Measurements from ENCODE around the gene CA5A.
"Not testable (repeated sequence)": the region's sequence is repeated elsewhere in the genome, so short reads cannot be mapped to it uniquely, and the experiment has no call there.

CA5A gene

DNA sequence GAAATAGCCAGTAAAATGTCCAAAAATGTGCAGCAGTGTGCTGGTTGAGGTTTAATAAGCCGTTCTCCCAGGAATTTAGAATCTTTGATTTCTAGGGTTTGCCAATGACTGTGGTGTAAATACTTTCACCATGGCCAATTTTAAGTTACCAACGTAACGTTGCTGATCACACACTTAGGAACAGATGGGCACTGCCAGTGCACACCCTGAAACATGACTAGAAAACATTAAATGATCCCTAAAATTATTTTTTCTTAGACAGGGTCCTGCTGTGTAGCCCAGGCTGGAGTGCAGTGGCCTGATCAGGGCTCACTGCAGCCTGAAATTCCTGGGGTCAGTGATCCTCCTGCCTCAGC lies 3.2 kb downstream of the CA5A start:
- TF ChIP-seq, protein P1, sequence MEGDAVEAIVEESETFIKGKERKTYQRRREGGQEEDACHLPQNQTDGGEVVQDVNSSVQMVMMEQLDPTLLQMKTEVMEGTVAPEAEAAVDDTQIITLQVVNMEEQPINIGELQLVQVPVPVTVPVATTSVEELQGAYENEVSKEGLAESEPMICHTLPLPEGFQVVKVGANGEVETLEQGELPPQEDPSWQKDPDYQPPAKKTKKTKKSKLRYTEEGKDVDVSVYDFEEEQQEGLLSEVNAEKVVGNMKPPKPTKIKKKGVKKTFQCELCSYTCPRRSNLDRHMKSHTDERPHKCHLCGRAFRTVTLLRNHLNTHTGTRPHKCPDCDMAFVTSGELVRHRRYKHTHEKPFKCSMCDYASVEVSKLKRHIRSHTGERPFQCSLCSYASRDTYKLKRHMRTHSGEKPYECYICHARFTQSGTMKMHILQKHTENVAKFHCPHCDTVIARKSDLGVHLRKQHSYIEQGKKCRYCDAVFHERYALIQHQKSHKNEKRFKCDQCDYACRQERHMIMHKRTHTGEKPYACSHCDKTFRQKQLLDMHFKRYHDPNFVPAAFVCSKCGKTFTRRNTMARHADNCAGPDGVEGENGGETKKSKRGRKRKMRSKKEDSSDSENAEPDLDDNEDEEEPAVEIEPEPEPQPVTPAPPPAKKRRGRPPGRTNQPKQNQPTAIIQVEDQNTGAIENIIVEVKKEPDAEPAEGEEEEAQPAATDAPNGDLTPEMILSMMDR (IDR thresholded peaks at IDR 0.05; ENCODE audit: control insufficient read depth, insufficient read depth, low read depth, low read length, missing control alignments), result no peak
- H3K4me3 ChIP-seq (ENCODE audit: control insufficient read depth, low read depth, low read length), result no peak overlapping the region
- DNase-seq (ENCODE audit: low read depth), result no peak

DNA sequence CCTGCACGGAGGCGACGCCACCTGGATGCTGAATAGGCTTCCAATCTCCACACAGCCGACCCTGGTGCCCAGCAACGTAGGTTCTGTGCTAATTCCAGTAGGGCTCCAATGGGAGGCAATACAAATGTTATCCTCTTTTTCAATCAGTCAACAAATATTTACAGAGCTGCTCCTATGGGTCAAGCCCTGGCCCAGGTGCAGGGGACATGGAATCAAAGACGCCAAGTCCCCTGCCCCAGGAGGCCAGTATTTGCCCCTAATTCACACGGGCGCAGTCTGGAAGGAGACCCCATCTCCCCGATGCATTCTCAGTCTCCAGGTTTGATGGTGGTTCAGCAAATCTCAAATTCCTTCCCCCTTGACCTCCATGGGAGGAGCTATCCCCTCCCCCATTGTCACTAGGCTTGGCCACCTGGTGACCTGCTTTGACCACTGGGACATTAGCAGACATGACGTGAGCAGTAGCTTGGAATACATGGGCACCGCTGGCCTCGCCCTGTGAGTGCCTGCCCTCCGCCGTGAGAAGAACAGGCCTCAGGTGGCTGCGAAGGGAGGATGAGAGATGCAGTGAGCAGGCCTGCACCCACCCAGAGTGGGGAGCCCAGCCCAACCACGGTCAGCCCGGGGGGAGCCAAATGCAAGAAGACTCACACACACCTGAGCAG lies 3.7 kb downstream of the CA5A start:
- DNase-seq (ENCODE audit: low read depth); H3K4me3 ChIP-seq (ENCODE audit: control insufficient read depth, low read depth, low read length): not testable (repeated sequence)

DNA sequence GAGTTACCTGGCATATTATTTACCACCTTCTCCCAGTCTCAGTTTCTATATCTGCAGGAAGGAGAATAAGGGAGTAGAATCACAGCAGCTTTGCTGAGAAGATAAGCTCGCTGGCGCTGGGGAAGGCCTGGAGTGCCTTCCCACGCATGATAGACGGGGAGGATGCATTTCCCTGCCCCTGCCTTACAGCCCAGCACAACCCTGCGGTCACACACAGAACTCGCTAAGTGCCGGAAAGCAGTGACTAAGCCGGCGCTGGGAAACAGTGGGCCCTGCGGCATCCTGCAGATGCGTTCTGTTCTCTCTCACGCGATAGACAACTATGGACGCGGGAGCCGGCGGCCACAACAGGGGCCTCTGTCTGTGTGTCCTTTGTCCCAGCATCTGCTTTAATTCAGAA lies 4.8 kb downstream of the CA5A start:
- TF ChIP-seq, protein P1 (IDR thresholded peaks at IDR 0.05; ENCODE audit: control insufficient read depth, insufficient read depth, low read depth, low read length, missing control alignments), result no peak
- no peak for DNase-seq (ENCODE audit: low read depth)
- H3K4me3 ChIP-seq (ENCODE audit: control insufficient read depth, low read depth, low read length), result no peak overlapping the region

DNA sequence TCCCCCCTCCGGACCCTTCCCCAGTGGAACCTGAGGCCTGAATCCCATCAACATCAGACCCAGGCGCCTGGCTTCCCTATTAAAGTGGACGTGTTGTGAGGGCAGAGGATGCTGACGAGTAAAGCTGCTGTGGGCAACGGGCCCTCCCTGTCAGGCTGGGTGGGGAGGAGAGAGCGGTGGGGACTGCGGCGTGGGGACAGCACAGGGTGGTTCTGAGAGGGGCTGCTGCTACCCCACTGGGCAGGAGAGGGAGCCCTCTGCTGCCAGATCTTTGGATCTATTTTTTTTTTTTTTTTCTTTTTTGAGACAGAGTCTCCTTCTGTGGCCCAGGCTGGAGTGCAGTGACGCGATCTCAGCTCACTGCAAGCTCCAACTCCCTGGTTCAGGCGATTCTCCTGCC lies 5.9 kb downstream of the CA5A start:
- TF ChIP-seq, protein P1 (IDR thresholded peaks at IDR 0.05; ENCODE audit: control insufficient read depth, insufficient read depth, low read depth, low read length, missing control alignments), result peak; percentile 39
- no peak for DNase-seq (ENCODE audit: low read depth)
- H3K4me3 ChIP-seq (ENCODE audit: control insufficient read depth, low read depth, low read length), result no peak overlapping the region

DNA sequence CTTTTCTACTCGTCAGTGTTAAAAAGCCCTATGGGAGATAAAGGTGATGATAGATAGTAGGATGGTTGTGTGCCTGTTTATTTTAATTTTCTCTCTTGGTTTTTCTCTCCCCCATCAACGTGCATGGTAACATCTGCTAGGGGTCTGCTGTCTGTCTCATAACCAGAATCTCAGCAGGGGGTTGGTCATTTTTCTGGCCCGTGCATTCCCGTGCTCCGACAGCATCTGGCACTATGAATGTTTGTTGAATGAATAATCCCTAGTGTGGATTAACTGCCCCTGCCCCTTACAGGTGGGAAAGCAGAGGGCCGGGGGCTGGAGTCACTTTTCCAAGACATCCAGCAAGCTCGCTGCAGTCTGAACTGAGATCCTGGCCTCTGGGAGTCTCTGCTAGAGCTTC lies 6.3 kb downstream of the CA5A start:
- no peak for DNase-seq (ENCODE audit: low read depth)
- TF ChIP-seq, protein P1 (IDR thresholded peaks at IDR 0.05; ENCODE audit: control insufficient read depth, insufficient read depth, low read depth, low read length, missing control alignments), result no peak
- no peak overlapping the region for H3K4me3 ChIP-seq (ENCODE audit: control insufficient read depth, low read depth, low read length)

DNA sequence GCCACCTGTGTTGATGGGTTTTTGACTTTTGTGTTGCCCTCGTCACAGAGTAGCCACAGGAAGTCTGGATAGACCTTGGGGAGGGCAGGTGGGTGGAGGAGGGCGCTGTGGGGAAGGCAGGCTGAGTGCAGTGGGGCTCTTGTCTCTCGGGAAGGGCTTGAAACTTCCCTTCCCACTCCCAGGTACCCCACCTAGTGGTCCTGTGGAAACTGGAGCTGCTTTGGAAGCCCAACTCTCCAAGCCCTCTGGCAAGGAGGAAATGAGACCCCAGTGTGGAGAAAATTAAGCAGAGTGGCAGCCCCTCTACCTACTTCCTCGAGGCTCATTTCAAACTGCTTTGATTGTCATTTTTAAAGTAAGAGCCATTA lies 9.2 kb downstream of the CA5A start:
- TF ChIP-seq, protein P1 (IDR thresholded peaks at IDR 0.05; ENCODE audit: control insufficient read depth, insufficient read depth, low read depth, low read length, missing control alignments), result no peak
- H3K4me3 ChIP-seq (ENCODE audit: control insufficient read depth, low read depth, low read length), result no peak overlapping the region
- no peak for DNase-seq (ENCODE audit: low read depth)

DNA sequence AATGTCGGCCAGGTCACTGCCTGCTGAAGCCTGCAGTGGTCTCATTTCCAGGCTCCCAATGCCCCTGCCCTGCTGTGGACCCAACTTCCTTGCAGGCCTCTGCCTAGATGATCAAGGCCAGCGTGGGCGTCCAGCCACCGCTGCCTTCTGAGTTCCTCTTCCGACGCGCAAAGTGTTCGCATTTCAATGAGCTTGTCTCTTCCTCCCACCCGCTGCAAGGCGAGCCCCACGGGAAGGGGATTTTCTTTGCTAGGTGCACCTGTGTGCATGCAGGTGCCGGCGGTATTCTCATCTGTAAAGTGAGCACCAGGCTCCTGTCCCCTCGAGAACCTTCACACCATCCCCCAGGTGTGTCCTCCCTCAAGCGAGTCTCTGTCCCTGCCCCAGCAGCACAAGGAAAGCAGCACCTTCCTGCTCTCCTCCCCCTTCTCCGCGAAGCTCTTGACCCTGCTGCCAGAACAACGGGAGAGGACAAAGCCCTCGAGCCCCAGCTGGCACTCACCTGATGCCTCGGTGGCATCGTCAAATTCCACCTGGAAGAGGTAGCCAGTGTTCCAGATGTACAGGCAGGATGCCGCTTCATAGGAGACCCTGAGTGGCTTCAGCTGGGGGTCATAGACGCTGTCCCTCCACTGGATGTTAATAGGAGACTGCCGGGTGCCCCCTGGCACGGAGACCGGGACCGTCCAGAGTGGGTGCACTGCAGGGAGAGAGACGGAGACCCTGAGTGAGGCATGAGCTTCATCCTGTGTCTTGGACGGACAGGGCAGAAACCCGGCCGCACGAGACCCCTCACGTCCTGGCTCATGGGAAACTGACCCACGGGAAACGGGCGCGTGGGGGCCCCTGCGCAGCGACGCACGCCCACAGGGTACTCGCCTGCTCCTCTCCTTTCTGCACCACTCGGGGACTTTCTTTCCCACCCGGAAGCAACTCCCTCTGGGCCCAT lies 9.8 kb downstream of the CA5A start:
- no peak overlapping the region for H3K4me3 ChIP-seq (ENCODE audit: control insufficient read depth, low read depth, low read length)
- TF ChIP-seq, protein P1 (IDR thresholded peaks at IDR 0.05; ENCODE audit: control insufficient read depth, insufficient read depth, low read depth, low read length, missing control alignments), result no peak
- no peak for DNase-seq (ENCODE audit: low read depth)

Data from AG09309 (cell line).